Measurements from ENCODE around the gene NATD1.

DNA sequence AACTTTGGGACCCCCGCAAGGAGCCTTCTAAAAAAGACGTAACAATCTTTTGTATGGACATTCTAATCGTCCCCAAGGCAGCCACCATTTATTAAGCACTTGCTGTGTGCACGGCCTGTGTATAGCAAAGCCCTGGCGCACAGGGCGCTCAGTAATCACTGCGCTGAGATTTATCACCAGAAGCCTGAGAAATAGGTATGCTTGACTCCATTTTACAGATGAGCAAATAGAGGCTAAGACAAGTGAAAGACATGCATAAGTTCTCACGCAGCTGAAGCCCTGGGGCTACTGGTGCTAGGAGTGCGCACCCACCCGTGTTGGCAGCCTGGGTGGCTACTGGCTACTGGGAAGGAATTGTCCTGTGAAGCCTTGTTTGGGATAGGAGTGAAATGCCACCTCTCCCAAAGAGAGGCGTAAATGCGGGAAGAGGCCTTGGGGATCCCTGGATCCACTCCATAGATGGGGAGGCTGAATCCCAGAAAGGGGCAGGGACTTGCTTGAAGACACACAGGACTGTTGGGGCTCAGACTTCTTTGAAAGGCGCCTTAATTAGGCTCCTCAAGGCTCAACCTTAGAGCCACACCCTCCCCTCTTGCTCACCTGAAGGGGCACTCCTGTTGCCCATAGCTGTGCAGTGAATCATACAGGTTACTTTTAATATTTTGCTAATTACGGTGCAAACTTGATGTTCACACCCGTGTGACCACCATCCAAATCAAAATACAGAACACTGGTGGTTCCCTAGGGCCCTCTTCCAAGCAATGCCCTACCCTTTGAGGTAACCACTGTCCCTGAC, 634 bp upstream of the NATD1 start:
- TF ChIP-seq CTCF (IDR thresholded peaks at IDR 0.05) (no peak), MAFK (IDR thresholded peaks at IDR 0.05; ENCODE audit: partially characterized antibody) (no peak), GATA3 (IDR thresholded peaks at IDR 0.05; ENCODE audit: borderline replicate concordance) (no peak)

Measured in A549 (cell line).